Left lobe of liver (tissue), 2 donors: ENCODE results near the gene ZNF385A. TPM values are rescaled to one million over a fixed set of nuclear protein-coding genes. Genes with fewer than 3 reads are reported as not detected.
"Not testable (repeated sequence)": the region's sequence is repeated elsewhere in the genome, so short reads cannot be mapped to it uniquely, and the experiment has no call there.

Source experiments
- ATAC-seq: fragments of 200-7000 bp; cut with Tn5 transposase; one replicate; pipeline ENCODE4 v1.9.1; 2020; ENCODE audit warnings: mild to moderate bottlenecking, moderate library complexity
- DNase-seq: peaks from one replicate; pipeline ENCODE4 v3.0.0-alpha.2; 2020; ENCODE audit warnings: low spot score
- total RNA-seq: library from RNA; stranded (reverse); gene quantifications from one replicate; pipeline ENCODE4 v1.2.1, GENCODE V29; 2021
- donor health status: DM: no; HTN: no; CAD: no; lungs with moderate emphysema.
- donor health status: DM: no; HTN: yes; CAD: no.

ZNF385A gene
- total RNA-seq, 1 donor from 2014 or later = 3.3 TPM

- DNase-seq (no peak), ATAC-seq (no peak)
These were observed 26.2 kb downstream of the ZNF385A start for GRCh38 chr12:54358191-54358944.

DNA sequence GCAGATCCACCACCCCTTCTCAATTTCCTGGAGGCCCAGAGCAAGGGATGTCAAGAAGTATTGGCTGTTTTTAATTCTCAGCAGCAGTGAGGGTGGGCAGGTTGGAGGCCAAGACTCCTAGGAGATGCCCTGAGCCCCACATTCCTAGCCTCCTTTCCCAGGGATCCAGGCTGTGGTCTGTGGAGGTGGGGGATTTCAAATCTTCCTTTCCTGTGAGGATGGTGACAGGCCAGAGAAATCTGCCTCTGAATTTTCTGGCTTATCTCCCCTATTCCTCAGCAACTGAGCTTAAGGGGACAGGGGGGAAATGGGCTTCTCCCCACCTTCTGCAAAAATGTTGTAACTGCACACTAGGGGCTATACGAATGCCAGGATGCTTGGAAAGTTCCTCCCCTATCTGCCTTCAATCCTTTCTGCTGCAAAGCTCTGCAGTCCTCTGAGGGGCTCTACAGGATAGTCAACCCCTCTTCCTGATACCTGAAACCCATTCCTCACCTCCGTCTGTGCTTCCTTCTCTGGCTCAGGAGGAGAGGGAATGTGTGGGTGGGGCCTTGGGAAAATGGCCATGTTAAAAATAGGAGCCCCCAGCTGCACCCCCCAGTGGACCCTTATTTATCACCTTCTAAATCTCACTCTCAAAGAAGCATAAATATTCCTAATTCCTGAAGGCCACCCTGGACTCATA lies 26.9 kb downstream of the ZNF385A start:
- ATAC-seq = no peak
- no peak for DNase-seq

DNA sequence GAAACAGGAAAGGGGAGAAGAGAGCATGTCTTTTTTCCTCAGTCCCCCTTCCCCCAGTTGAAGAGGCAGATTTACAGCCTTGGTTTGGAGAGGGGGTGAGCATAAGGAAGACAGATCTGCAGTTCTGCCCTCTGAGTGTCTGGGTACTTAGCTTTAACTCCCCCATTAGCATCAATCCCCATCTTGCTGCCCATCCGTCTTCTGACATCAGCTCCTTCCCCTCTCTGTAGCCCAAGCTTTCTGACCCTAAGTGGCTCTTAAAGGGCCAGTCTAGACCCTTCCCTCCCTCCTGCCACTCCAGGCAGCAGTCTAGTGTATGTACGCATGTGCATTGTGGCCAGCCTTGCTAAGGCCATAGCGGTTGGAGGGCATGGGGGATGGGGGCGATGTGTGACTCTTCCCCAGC lies 27.6 kb downstream of the ZNF385A start:
- ATAC-seq = no peak
- no peak for DNase-seq

- ATAC-seq = no peak
- DNase-seq = no peak
These were observed 28.3 kb downstream of the ZNF385A start for GRCh38 chr12:54356228-54356627.

DNA sequence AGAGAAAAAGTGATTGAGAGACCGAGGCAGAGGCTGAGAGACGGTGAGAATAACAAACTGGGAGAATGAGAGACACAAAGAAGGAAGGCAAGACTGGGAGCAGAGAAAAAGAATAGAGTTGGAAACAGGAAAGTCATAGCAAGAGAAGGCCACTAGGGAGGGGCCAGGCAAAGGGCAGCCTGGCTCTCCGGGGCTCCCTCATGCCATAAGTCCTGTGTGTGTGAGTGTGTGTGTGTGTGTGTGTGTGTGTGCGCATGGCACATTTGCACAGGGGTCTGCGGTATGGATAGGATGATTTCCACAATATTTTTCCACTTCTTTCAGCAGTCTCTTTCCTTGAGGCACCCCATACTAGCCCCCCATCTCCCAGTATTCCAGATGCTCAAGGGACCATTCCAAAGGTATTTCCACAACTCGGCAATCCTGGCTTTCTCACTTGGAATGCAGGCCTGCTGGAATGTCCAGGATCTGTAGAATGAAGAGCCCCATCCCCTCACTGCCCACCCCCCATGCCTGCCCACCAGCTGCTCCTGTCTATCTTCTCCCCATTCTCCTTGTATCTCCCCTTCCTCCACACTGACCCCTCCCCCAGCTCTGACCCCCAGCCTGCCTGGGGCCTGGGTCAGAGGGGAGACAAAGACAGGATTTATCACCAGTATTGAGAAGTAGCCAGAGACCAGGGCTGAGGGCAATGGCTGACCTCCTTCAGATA lies 29.3 kb downstream of the ZNF385A start:
- no peak for DNase-seq

DNA sequence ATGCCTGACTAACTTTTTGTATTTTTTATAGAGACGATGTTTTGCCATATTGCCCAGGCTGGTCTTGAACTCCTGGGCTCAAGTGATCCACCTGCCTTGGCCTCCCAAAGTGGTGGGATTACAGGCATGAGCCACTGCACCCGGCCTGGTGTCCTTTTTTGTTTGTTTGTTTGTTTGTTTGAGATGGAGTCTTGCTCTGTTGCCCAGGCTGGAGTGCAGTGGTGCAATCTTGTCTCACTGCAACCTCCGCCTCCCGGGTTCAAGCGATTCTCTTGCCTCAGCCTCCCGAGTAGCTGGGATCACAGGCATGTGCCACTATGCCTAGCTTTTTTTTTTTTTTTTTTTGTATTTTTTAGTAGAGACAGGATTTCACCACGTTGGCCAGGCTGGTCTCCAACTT lies 30.3 kb downstream of the ZNF385A start:
- ATAC-seq, DNase-seq: not testable (repeated sequence)

More for the DNA sequence above, 29.3 kb downstream of the ZNF385A start:
- ATAC-seq = no peak

- ATAC-seq = peak; percentile 92
- DNase-seq = peak; percentile 79
These were observed 31.4 kb downstream of the ZNF385A start for GRCh38 chr12:54352891-54353874.

DNA sequence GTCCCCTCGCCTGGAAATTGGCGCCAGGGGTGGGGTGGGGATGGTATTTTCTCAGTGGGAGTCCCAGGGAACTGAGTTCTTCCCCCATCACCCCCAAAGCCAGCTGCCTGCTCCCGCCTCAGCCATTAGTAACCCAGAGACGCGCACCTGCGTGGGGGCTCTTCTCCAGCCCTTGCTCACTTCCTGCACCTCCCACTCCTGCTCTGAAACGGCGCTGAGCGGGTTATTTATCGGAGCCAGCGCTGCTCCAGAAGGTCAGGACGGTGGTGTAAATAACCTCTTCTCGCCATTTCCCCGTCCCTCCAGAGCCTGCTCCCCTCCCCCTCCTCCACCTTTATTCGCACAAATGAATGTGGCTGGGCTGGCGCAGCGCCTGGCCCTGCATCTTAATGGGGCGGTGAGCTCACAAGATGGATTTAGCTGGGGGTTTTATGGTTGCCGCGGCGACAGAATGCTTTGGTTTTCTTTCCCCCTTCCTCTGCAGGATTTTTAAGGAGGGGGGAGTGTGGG lies 32.5 kb downstream of the ZNF385A start:
- ATAC-seq (no peak), DNase-seq (no peak)

DNA sequence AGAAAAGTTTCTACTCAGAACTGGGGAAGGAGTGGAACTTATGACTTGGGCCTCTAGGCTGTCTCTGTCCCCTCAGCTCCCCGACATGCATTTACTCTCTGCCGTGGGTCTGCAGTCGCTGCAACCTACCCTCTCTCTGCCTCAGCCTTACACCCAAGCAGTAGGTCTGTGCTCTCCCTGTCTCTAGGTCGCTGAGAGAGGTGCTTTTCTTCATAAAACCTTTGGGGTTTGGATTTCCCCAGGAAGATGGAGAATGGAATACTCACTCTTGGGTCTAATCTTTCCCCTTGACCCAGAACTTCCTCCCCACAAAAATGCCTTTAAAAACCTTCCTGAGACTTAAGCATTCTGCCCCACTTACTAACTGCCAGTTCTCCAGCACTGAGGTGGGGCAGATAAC lies 33.2 kb downstream of the ZNF385A start:
- ATAC-seq = no peak
- no peak for DNase-seq

DNA sequence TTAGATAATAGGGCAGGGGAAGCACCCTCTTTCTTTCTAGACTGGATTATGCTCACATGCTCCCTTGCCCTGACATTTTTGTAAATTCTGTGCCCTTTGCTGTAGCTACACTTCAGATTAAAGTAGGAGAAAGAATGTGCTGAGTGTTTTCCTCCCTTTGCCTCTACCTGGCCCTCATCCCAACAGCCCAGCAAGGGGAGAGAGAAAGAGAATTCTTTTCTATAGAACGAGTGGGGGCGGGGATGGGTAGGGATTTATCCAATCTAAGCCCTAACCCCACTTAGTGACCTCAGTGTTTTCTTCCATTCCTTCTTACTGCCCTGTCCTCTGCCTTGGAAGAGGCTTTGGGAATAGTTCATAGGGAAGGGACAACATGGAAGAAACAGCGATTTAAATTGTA lies 33.8 kb downstream of the ZNF385A start:
- ATAC-seq = no peak
- no peak for DNase-seq

DNA sequence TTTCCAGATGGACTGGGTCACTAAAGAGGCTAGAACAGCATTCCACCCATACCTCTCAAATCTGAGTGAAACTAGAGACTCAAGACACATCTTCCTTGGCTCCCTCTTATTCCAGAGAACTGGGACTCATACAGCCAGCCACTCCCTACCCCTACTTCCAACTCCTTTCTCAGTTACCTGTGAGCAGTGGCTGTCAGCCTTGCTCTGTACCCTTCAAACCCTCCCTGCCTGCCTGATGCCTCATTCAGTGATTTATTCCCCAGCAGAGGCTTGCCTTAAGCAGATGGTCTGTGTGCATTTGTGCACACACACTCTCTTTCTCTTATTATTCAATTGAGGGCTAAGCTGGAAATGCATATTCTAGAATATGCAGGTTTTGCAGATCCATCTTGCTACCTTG lies 34.9 kb downstream of the ZNF385A start:
- no peak for ATAC-seq
- DNase-seq = no peak

DNA sequence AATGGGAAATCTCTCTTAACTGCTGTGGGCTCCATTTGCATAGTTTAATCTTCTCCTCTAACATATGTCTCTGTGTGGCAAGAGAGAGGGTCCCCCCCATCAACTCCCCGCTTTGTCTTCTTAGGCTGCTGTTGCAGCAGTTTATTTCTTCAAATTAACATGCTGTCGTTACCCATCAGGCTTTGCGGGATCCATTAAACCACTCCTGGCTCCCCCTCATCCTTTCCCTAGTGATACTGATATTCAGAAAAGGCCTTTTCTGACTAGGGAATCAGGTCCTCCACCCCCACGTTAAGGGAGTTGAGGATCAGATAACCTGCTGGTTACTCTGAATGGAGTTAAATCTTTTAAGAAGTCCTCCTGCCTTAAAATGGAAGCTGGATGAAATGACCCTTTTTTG lies 35.5 kb downstream of the ZNF385A start:
- DNase-seq = no peak

DNA sequence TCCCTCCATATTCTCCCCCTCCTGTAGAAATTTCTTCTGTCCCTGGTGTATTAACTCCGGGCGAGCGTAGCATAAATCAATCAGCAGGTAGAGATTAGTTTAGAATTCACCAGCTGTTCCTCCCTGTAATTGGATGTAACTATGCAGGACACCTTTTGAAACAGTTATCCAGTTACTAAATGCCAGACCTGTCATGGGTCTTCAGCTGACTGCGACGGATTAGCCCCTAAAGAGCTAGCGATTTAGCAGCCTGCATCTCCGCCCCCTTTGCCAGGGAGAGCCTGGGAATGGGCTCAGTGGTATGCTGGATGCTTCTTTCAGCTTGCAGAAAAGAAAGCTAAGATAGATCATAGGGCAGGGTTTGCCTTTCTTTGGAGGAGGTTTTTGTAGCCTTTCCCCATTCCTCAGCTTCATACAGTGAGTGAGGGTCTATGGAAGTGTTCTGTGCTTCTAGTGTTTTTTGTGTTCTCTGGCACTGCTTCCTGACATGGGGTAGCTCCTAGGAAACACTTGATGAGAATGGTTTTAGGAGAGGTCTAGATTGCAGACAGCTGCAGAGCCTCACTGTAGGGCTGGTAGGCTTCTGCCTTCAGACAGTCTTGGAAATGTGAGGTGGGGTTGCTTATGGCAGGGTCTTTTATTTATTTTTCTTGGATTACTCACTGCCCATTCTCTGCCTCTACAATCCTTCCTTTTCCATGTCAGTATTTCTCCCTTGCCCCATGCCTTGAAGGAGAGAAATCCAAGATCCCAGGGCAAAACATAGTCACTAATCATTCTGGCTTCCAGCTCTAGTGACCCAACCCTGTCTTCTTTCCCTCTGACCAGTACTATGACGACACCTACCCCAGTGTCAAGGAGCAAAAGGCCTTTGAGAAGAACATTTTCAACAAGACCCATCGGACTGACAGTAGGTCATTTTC lies 42.9 kb downstream of the ZNF385A start:
- no peak for ATAC-seq
- DNase-seq = no peak

More for the DNA sequence above, 35.5 kb downstream of the ZNF385A start:
- no peak for ATAC-seq

DNA sequence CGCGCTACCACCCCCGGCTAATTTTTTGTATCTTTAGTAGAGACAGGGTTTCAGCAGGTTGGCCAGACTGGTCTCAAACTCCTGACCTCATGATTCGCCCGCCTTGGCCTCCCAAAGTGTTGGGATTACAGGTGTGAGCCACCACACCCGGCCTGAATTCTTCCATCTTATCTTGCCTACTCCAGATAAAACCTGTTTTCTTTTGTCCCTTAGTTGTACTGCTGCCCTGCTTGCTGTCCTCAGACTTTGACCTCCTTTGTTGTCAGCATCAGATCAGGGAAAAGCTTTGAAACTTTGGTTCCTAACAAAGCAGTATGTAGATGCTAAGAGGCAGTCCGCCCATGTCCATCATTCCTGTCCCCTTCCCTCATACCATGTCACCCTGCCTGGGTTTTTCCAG lies 43.7 kb downstream of the ZNF385A start:
- ATAC-seq (no peak), DNase-seq (no peak)

DNA sequence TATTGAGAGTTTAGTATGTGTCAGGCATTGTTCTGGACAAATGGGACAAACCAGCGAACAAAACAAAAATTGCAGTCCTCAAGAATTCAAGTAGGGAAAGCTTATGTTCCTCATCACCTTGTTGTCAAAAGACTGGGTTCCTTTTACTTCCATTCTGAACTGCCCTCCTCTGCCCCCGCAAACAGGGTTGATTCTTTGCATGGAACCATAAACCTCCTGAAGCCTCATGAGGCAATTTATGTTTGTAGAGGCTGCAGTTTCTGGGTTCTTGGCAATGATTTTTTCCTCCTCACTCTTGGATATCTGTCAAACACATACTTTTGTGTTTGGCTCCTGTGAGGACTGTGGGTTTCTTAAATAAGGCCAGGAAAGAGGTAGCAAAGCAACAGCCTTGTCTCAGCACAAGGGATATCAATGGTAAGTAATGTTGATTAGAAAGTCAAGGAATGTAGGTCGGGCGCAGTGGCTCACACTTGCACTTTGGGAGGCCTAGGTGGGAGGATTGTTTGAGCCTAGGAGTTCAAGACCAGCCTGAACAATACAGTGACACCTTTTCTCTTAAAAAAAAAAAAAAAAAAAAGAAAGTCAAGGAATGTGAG lies 45.7 kb downstream of the ZNF385A start:
- DNase-seq (no peak), ATAC-seq (no peak)

GRCh38 chr12:54337854-54338650 lies 46.5 kb downstream of the ZNF385A start:
- DNase-seq = no peak
- ATAC-seq = peak; percentile 40

GRCh38 chr12:54337280-54337842 lies 47.2 kb downstream of the ZNF385A start:
- ATAC-seq (peak; percentile 68), DNase-seq (no peak)
